Loucy (cell line): ENCODE data around the gene ATP6V1G1.
"Not testable (repeated sequence)": the region's sequence is repeated elsewhere in the genome, so short reads cannot be mapped to it uniquely, and the experiment has no call there.

Source experiments
- CTCF ChIP-seq: fragments of 200-600 bp; sonication (generic); conservative IDR thresholded peaks from 2 replicates; pipeline ENCODE4 v1.5.1; 2014; ENCODE audit warnings: mild to moderate bottlenecking, antibody characterized with exemption, low read length
- EZH2phosphoT487 ChIP-seq: fragments of 200-600 bp; IDR thresholded peaks from 2 replicates; pipeline ENCODE4 v1.6.1; 2018; ENCODE audit warnings: antibody characterized with exemption, mild to moderate bottlenecking, moderate library complexity, borderline replicate concordance

GRCh38 chr9:114576779-114577178 is 10.8 kb upstream of the ATP6V1G1 start:
- TF ChIP-seq CTCF, EZH2phosphoT487: not testable (repeated sequence)
